Neural cell (in vitro differentiated cells): ENCODE results near the gene SNCA. TPM values are rescaled to one million over a fixed set of nuclear protein-coding genes. Genes with fewer than 3 reads are reported as not detected.

Experiments used
- H2AFZ ChIP-seq: fragments of 200-600, 300-800 bp; sonication (generic), shearing (Covaris generic); 2 replicates; pipeline ENCODE4 v1.6.0; 2014; ENCODE audit warnings: low read depth, mild to moderate bottlenecking, antibody characterized with exemption, low read length, moderate library complexity
- H3F3A ChIP-seq: fragments of 200-600 bp; shearing (Covaris generic); 2 replicates; pipeline ENCODE4 v1.6.1; 2016; ENCODE audit warnings: mild to moderate bottlenecking, moderate library complexity, mixed read lengths, antibody characterized with exemption, low read length; ENCODE audit not compliant: insufficient read depth, poor library complexity, severe bottlenecking
- H3K27ac ChIP-seq: fragments of 200-600, 300-800 bp; sonication (generic), shearing (Covaris generic); 2 replicates; pipeline ENCODE4 v1.5.1; 2014; ENCODE audit warnings: mild to moderate bottlenecking, low read length, moderate library complexity
- H3K27me3 ChIP-seq: fragments of 300-800, 200-600 bp; sonication (generic), shearing (Covaris generic); 2 replicates; pipeline ENCODE4 v1.6.0; 2014; ENCODE audit warnings: mild to moderate bottlenecking, low read depth, low read length, moderate library complexity; ENCODE audit not compliant: insufficient read depth
- H3K36me3 ChIP-seq: fragments of 300-800, 200-600 bp; sonication (generic), shearing (Covaris generic); 2 replicates; pipeline ENCODE4 v1.5.1; 2014; ENCODE audit warnings: mild to moderate bottlenecking, antibody characterized with exemption, low read length, moderate library complexity; ENCODE audit not compliant: insufficient read depth
- H3K4me2 ChIP-seq: fragments of 300-800, 200-600 bp; sonication (generic), shearing (Covaris generic); 2 replicates; pipeline ENCODE4 v1.6.0; 2014; ENCODE audit warnings: mild to moderate bottlenecking, low read length
- H3K4me3 ChIP-seq: fragments of 300-800, 200-600 bp; sonication (generic), shearing (Covaris generic); 2 replicates; pipeline ENCODE4 v1.5.1; 2014; ENCODE audit warnings: mild to moderate bottlenecking, low read length, moderate library complexity
- H3K79me2 ChIP-seq: fragments of 200-600 bp; shearing (Covaris generic); replicated peaks from 2 replicates; pipeline ENCODE4 v1.6.0; 2014; ENCODE audit warnings: mild to moderate bottlenecking, low read length, moderate library complexity; ENCODE audit not compliant: insufficient read depth
- H3K9ac ChIP-seq: fragments of 300-800, 200-600 bp; sonication (generic), shearing (Covaris generic); 2 replicates; pipeline ENCODE4 v1.6.1; 2016; ENCODE audit warnings: mild to moderate bottlenecking, low read length, mixed read lengths
- H3K9me2 ChIP-seq: fragments of 200-600 bp; shearing (Covaris generic); 2 replicates; pipeline ENCODE4 v1.6.1; 2016; ENCODE audit warnings: mild to moderate bottlenecking, low read length, mixed read lengths; ENCODE audit not compliant: insufficient read depth
- H3K9me3 ChIP-seq: fragments of 200-600, 300-800 bp; sonication (generic), shearing (Covaris generic); 2 replicates; pipeline ENCODE4 v1.6.1; 2016; ENCODE audit warnings: mild to moderate bottlenecking, mixed run types, low read length, moderate library complexity, mixed read lengths
- H4K20me1 ChIP-seq: fragments of 200-600 bp; shearing (Covaris generic); 2 replicates; pipeline ENCODE4 v1.6.1; 2016; ENCODE audit warnings: mild to moderate bottlenecking, mixed run types; ENCODE audit not compliant: insufficient read depth
- EP300 ChIP-seq: fragments of 450-650 bp; conservative IDR thresholded peaks from 2 replicates; pipeline ENCODE4 v1.6.1; 2014; ENCODE audit warnings: antibody characterized with exemption, mild to moderate bottlenecking, moderate library complexity; ENCODE audit not compliant: poor library complexity, severe bottlenecking
- EZH2 ChIP-seq: fragments of 200-600, 300-800 bp; shearing (Covaris generic), sonication (generic); IDR thresholded peaks from 2 replicates; pipeline ENCODE4 v1.6.1; 2014; ENCODE audit warnings: antibody characterized with exemption, low read length, borderline replicate concordance, mild to moderate bottlenecking; ENCODE audit not compliant: insufficient read depth, poor library complexity, severe bottlenecking
- MXI1 ChIP-seq: fragments of 450-650 bp; conservative IDR thresholded peaks from 2 replicates; pipeline ENCODE4 v1.6.1; 2014; ENCODE audit warnings: antibody characterized with exemption, mild to moderate bottlenecking; ENCODE audit not compliant: poor library complexity, severe bottlenecking
- POLR2AphosphoS5 ChIP-seq: IDR thresholded peaks from 2 replicates; pipeline ENCODE4 v1.6.1; 2012
- RAD21 ChIP-seq: fragments of 450-650 bp; conservative IDR thresholded peaks from 2 replicates; pipeline ENCODE4 v1.6.1; 2014; ENCODE audit warnings: antibody characterized with exemption, mild to moderate bottlenecking, moderate library complexity
- SMC3 ChIP-seq: fragments of 450-650 bp; conservative IDR thresholded peaks from 2 replicates; pipeline ENCODE4 v1.6.1; 2014; ENCODE audit warnings: antibody characterized with exemption, mild to moderate bottlenecking, moderate library complexity; ENCODE audit not compliant: poor library complexity
- TAF1 ChIP-seq: IDR thresholded peaks from 2 replicates; pipeline ENCODE4 v1.6.1; 2012; ENCODE audit warnings: low read depth
- polyA plus RNA-seq: library from polyadenylated mRNA; depleted of rRNA; stranded (reverse); fragments of >200 nt; gene quantifications from 2 replicates; pipeline ENCODE4 v1.2.3, GENCODE V29; 2014
- TF ChIP-seq, protein P1 (sequence below): IDR thresholded peaks from 2 replicates; pipeline ENCODE4 v1.6.1; 2012; ENCODE audit warnings: borderline replicate concordance
- TF ChIP-seq, protein P2 (sequence below): fragments of 450-650 bp; IDR thresholded peaks from 2 replicates; pipeline ENCODE4 v1.5.1; 2014; ENCODE audit warnings: antibody characterized with exemption, mild to moderate bottlenecking, moderate library complexity; ENCODE audit not compliant: poor library complexity, severe bottlenecking

SNCA gene
- polyA plus RNA-seq, 1 donor from 2014 or later, result 66.1 TPM

GRCh38 chr4:89800012-89800516 lies 36.9 kb downstream of the SNCA start:
- Histone ChIP-seq H3K27me3 (no peaks in the 10 kb centered on the region), H3K9me3 (no peaks in the 10 kb centered on the region), H3K4me2 (no peak overlapping the region), H3K36me3 (no peaks in the 10 kb centered on the region), H2AFZ (no peak overlapping the region), H3K9me2 (no peaks in the 10 kb centered on the region), H3K79me2 (no peaks in the 10 kb centered on the region), H3F3A (no peaks in the 10 kb centered on the region), H3K9ac (no peak overlapping the region), H3K27ac (no peak overlapping the region), H3K4me3 (no peak overlapping the region), H4K20me1 (no peaks in the 10 kb centered on the region)
- TF ChIP-seq EP300, result no peak

GRCh38 chr4:89799071-89799470 lies 37.9 kb downstream of the SNCA start:
- no peaks in the 10 kb centered on the region for H3K79me2 ChIP-seq
- H4K20me1 ChIP-seq, result no peaks in the 10 kb centered on the region
- H3F3A ChIP-seq, result no peaks in the 10 kb centered on the region
- H3K36me3 ChIP-seq, result no peaks in the 10 kb centered on the region
- TF ChIP-seq TAF1 (no peak), MXI1 (no peak), POLR2AphosphoS5 (no peak), SMC3 (no peak), RAD21 (no peak), EP300 (no peak), EZH2 (no peak)
- TF ChIP-seq, protein P1, sequence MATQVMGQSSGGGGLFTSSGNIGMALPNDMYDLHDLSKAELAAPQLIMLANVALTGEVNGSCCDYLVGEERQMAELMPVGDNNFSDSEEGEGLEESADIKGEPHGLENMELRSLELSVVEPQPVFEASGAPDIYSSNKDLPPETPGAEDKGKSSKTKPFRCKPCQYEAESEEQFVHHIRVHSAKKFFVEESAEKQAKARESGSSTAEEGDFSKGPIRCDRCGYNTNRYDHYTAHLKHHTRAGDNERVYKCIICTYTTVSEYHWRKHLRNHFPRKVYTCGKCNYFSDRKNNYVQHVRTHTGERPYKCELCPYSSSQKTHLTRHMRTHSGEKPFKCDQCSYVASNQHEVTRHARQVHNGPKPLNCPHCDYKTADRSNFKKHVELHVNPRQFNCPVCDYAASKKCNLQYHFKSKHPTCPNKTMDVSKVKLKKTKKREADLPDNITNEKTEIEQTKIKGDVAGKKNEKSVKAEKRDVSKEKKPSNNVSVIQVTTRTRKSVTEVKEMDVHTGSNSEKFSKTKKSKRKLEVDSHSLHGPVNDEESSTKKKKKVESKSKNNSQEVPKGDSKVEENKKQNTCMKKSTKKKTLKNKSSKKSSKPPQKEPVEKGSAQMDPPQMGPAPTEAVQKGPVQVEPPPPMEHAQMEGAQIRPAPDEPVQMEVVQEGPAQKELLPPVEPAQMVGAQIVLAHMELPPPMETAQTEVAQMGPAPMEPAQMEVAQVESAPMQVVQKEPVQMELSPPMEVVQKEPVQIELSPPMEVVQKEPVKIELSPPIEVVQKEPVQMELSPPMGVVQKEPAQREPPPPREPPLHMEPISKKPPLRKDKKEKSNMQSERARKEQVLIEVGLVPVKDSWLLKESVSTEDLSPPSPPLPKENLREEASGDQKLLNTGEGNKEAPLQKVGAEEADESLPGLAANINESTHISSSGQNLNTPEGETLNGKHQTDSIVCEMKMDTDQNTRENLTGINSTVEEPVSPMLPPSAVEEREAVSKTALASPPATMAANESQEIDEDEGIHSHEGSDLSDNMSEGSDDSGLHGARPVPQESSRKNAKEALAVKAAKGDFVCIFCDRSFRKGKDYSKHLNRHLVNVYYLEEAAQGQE, result no peak
- TF ChIP-seq, protein P2, sequence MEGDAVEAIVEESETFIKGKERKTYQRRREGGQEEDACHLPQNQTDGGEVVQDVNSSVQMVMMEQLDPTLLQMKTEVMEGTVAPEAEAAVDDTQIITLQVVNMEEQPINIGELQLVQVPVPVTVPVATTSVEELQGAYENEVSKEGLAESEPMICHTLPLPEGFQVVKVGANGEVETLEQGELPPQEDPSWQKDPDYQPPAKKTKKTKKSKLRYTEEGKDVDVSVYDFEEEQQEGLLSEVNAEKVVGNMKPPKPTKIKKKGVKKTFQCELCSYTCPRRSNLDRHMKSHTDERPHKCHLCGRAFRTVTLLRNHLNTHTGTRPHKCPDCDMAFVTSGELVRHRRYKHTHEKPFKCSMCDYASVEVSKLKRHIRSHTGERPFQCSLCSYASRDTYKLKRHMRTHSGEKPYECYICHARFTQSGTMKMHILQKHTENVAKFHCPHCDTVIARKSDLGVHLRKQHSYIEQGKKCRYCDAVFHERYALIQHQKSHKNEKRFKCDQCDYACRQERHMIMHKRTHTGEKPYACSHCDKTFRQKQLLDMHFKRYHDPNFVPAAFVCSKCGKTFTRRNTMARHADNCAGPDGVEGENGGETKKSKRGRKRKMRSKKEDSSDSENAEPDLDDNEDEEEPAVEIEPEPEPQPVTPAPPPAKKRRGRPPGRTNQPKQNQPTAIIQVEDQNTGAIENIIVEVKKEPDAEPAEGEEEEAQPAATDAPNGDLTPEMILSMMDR, result no peak
- no peaks in the 10 kb centered on the region for H3K27me3 ChIP-seq
- H2AFZ ChIP-seq, result no peak overlapping the region
- no peak overlapping the region for H3K4me2 ChIP-seq
- no peaks in the 10 kb centered on the region for H3K9me2 ChIP-seq
- H3K9ac ChIP-seq, result no peak overlapping the region
- no peak overlapping the region for H3K4me3 ChIP-seq
- no peaks in the 10 kb centered on the region for H3K9me3 ChIP-seq
- no peak overlapping the region for H3K27ac ChIP-seq

DNA sequence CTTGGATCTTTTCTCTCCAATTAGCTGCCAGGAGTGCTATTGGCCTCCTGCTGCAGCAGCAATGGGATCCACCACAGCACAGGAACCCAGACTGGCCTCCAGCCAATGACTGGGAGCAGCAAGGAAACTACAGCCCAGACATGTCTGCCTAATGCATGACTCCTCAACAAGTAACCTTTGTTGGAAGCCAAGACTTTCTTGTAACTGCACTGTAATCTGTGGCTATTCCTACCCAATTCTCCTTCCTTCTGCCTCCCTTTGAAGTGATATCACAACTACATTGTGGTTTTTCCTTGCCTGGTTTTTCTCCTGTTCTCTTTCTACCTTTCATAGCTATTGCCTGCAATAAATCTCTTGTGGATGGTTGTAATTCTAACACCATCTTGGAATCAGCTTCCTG lies 39.8 kb downstream of the SNCA start:
- TF ChIP-seq EZH2 (no peak), POLR2AphosphoS5 (no peak), MXI1 (no peak), EP300 (no peak), RAD21 (no peak), SMC3 (no peak), TAF1 (no peak)
- TF ChIP-seq, protein P2, result no peak
- TF ChIP-seq, protein P1, result no peak
- H3K9ac ChIP-seq, result no peak overlapping the region
- no peaks in the 10 kb centered on the region for H3K27me3 ChIP-seq
- no peaks in the 10 kb centered on the region for H3F3A ChIP-seq
- H3K4me3 ChIP-seq, result no peak overlapping the region
- H3K36me3 ChIP-seq, result no peaks in the 10 kb centered on the region
- H3K27ac ChIP-seq, result no peak overlapping the region
- H2AFZ ChIP-seq, result no peak overlapping the region
- H3K4me2 ChIP-seq, result no peak overlapping the region
- H3K79me2 ChIP-seq, result no peaks in the 10 kb centered on the region
- no peaks in the 10 kb centered on the region for H4K20me1 ChIP-seq
- H3K9me2 ChIP-seq, result no peaks in the 10 kb centered on the region
- H3K9me3 ChIP-seq, result no peaks in the 10 kb centered on the region
